Cortex of kidney (tissue), 1 donor: ENCODE data around the gene SLC44A1.

Experiments used
- DNase-seq: peaks from one replicate; lab custom pipeline; 2025; lab: John Stamatoyannopoulos, UW

The SLC44A1 gene

GRCh38 chr9:105244003-105244733 is at the start of gene SLC44A1:
Gene SLC44A1, plus strand, starts transcription at chr9:105244651. Its CDS starts 218 bp downstream, at chr9:105244869.
- peak; percentile 74 for DNase-seq

DNA sequence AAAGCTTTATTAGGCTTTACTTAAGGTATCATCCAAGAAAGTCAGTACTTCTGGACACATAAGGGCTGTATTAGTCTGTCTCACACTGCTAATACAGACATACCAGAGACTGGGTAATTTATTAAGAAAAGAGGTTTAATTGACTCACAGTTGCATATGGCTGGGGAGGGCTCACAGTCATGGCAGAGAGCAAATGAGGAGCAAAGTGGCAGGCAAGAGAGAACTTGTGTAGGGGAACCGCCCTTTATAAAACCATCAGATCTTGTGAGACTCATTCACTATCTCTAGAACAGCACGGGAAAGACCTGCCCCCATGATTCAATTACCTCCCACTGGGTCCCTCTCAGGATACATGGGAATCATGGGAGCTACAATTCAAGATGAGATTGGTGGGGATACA is 49.2 kb upstream of the SLC44A1 start:
- no peak for DNase-seq

DNA sequence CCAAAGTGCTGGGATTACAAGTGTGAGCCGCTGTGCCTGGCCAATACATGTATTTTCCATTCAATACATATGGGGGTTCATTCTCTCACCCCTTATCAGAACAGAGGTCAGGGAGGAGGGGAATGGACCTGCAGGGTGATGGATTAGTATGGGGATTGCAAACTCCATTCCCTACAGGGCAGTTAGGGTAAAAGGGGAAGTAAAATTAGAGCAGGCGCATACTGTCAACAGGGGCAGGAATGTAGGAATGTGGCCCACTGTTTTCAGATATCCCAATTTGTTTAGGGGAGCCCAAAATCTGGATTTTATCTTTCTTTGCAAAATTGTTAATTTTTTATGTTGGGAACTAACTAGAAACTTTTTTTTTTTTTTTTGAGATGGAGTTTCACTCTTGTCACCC is 46.4 kb upstream of the SLC44A1 start:
- DNase-seq: no peak

- DNase-seq: no peak
These were observed 45.6 kb upstream of the SLC44A1 start for GRCh38 chr9:105198865-105199264.

GRCh38 chr9:105204416-105204815 is 40.0 kb upstream of the SLC44A1 start:
- DNase-seq: no peak

DNA sequence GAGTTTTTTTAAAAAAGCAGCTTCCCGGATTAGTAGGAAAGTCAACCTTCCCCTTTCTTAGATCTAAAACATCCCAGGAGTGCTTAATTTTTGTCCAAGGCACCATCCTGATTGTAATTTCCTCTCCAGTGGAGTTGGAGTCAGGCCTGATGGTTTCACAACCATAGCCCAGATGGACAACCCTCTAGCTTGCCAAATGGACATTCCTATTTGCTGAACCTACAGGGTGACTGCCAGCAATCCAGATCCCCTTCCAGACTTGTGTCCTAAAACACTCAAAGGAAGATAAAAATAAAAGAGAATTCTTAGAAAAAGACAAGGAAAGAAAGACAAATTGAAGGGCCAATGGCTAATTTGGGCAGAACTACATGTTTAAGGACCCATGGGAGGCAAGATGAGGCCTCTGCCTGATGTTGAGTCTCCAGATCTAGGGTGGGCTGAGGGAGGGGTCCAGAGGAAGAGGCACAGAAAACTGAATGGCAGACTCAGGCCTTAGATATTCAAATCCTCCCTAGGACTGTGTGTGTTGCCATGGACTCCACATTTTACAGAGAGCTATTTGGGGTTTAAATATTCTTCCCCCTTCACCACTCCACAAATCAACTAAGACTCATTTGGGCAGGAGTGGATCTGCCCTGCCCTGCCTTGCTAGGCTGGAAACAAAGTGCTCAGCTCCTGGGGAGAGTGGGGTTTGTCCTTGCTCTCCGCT is 38.5 kb upstream of the SLC44A1 start:
- DNase-seq: no peak

DNA sequence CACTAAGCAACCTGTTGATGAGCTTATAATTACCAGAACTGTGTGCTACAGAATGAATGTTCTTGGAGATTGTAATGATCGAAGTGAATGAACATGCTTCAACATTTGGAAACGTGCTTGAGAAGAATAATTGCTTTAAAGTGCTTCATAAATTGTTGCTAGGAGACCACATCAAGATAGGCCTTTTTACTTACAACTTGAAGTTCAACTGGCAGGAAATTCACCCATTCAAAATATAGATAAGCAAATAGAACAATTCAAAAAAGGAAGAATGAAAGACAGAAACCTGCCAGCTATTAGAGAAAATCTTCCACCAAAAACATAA is 38.0 kb upstream of the SLC44A1 start:
- DNase-seq: no peak

DNA sequence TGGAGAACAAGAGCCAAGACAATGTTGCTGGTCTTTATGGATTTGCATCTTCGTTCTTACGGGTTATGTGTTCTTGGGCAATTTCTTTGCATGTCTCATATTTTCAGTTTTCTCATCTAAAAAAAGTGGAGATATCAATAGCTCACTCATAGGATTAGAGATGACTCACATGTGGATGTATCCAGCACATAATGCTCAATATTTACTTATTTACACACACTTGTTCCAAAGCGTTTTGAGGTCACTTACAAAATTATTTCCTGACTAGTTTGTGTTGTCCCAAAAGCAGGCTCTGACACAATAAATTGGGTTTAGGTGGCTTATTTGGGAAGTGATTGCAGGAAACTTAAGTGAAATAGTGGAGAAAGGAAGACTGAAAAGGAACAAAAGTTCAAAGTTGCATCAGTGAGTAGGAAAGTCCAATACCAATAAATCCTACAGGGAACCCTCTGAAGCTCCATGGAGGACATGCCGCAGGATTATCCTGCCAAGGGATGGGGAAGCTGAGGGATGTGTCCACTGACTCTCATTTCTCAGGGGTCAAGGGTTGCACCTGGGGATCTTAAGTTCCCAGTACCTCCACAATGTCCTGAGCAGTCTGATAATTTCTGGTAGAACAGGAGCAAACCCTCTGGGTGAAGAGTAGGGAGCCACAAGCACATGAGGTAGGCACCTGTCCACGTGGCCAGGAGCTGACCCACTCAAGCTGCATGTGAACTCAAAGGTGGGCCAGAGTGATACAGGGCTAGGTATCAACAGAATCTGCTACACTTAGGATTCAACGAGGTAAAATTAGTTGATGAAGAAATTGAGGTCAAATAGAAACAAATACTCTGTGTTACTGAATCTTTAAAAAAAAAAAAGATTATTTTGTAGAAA is 37.4 kb upstream of the SLC44A1 start:
- DNase-seq: no peak

GRCh38 chr9:105216440-105217178 is 27.8 kb upstream of the SLC44A1 start:
- no peak for DNase-seq

GRCh38 chr9:105218673-105219072 is 25.8 kb upstream of the SLC44A1 start:
- no peak for DNase-seq

- no peak for DNase-seq
These were observed 25.1 kb upstream of the SLC44A1 start for GRCh38 chr9:105219291-105219805.

- DNase-seq: no peak
These were observed 24.0 kb upstream of the SLC44A1 start for GRCh38 chr9:105220451-105220850.

DNA sequence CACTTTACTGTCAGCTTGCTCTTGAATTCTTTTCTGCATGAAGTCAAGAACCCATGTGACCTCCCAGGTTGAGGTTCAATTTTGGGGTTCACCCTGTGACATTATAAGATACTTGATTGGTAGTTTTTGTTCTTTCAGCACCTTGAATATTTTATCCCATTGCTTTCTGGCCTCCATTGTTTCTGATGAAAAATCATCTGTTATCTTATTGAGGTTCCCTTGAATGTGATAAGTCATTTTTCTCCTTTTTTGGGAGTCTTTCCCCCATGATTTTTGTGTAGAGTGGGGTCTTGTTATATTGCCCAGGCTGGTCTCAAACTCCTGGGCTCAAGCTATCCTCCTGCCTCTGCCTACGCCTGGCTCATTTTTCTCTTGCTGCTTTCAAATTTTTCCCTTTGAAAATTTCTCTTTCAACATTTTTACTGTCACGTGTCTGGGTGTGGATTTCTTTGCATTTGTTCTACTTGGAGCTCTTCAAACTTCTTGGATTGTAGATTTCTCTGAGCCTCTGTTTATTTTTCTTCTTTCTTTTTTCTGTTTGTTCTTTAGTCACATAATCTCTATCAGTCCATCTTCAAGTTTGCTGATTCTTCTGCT is 20.8 kb upstream of the SLC44A1 start:
- DNase-seq: no peak

- no peak for DNase-seq
These were observed 18.4 kb upstream of the SLC44A1 start for GRCh38 chr9:105226055-105226454.

DNA sequence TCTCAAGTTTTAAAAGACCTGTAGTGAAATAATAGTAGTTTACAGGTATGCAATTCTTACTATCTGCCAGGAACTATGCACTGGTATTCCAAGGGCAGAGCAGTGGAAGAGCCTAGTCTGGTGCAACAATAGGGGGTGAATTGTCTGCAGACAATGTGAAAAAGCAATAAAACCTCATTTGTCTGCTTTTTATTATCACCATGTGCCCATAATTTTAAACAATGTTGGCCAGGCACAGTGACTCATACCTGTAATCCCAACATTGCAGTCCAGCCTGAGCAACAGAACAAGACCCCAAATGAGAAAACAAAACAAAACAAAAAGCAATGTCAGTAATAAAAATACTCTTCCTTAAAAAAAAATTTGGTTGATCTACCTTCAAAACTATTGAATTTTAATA is 12.2 kb upstream of the SLC44A1 start:
- no peak for DNase-seq

DNA sequence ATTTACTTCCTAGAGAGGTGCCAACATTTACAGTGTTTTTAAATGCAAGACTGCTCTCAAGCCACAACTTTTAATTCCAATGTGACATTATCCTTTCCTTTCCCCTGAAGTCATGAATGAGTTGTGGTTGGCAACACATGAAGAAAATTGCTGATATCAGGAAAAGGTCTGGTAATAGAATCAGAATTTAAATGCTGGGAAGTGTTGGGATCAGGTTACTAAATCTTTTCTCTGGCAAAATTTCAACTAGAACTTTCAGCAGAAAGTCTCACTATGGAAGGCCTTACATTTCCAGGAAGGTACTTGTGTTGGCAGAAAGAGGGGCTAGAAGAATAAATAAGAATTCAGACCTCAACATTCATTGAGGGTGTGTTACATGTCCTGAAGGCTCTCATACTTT is 10.6 kb upstream of the SLC44A1 start:
- DNase-seq: no peak

- DNase-seq: no peak
These were observed 8.2 kb upstream of the SLC44A1 start for GRCh38 chr9:105236261-105236660.

DNA sequence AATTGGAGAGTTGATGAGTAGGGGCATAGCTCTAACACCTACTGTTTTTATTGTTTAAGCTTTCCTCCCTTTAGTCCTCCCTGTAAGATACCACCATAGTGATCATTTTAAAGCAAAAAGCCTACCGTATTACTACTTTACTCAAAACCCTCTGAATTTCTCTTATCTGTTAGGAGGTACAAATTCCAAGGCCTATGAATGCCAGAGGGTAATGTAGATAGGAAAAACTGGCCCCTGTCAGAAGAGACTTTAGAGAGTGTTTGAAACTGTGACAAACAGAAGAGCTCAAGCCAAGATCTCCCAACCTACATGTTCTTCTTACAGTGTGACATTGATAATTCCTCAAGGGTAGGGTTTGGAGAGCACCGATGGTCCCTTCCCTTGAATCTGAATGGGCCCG is 7.2 kb upstream of the SLC44A1 start:
- DNase-seq: no peak

DNA sequence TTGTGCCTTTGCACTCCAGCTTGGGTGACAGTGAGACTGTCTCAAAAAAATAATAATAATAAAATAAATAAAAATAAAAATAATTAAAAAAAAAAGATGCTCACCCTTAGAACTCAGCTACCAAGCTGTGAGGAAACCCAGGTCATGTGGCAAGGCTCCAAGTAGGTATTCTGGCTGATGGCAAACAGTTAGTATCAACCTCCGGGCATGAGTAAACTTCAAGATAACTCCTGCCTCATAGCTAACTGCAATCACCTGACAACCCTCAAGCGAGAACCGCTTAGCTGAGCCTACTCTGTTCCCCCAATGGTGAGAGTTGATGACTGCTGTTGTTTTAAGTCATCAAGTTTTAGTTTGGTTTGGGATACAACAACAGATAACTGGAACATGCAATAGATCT is 6.1 kb upstream of the SLC44A1 start:
- DNase-seq: no peak

DNA sequence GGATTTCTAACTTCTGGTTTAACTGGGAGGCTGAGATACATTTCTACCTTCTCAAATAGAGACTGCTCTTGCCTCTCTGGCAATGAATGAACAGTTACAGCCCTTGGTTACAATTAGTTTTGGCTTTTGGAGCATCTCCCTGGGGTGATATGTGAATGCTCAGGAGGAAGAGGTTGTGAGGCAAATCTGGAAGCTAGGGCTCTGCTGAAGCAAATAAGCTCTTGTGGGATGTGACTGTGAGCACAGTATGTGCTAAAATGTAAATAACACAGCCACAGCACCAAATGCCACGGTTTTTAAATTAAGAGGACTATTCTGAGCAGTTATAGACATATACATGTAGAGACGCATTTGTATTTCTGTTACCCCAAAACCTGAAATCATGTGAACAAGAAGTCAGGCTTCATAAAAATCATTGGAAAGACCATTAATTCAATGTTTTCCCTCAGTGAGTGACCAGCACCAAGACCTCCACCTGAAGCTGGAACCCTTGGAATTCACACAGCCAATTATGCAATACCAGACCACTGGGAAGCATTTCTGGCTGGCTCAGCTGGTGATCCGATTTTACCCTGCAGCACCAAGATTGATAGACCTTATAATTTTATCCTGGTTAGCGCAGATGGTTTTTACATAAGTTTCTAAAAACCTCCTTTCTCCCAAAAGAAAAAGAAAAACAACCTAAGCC is 3.0 kb upstream of the SLC44A1 start:
- DNase-seq: no peak

- DNase-seq: no peak
These were observed 2.4 kb upstream of the SLC44A1 start for GRCh38 chr9:105242062-105242461.
